ENCODE results near the gene RAB7B.

The RAB7B gene

GRCh38 chr1:205979301-205979700 is 23.9 kb downstream of the RAB7B start:
- no peak overlapping the region for H3K4me3 ChIP-seq (ENCODE audit: low read length)
- no peak for DNase-seq (ENCODE audit: low read depth, low spot score)

- no peak for DNase-seq (ENCODE audit: low read depth, low spot score)
- no peak overlapping the region for H3K4me3 ChIP-seq (ENCODE audit: low read length)
Measured at GRCh38 chr1:205978676-205979075, 24.5 kb downstream of the RAB7B start.

GRCh38 chr1:205977402-205978014 is 25.7 kb downstream of the RAB7B start:
- H3K4me3 ChIP-seq (ENCODE audit: low read length) = no peak overlapping the region
- peak; percentile 73 for DNase-seq (ENCODE audit: low read depth, low spot score)

- no peak for DNase-seq (ENCODE audit: low read depth, low spot score)
- no peak overlapping the region for H3K4me3 ChIP-seq (ENCODE audit: low read length)
Measured at GRCh38 chr1:205976708-205977401, 26.3 kb downstream of the RAB7B start.

- H3K4me3 ChIP-seq (ENCODE audit: low read length) = no peak overlapping the region
- no peak for DNase-seq (ENCODE audit: low read depth, low spot score)
Measured at GRCh38 chr1:205976036-205976435, 27.2 kb downstream of the RAB7B start.

GRCh38 chr1:205975387-205975998 is 27.7 kb downstream of the RAB7B start:
- no peak overlapping the region for H3K4me3 ChIP-seq (ENCODE audit: low read length)
- DNase-seq (ENCODE audit: low read depth, low spot score) = no peak

GRCh38 chr1:205974712-205975111 is 28.5 kb downstream of the RAB7B start:
- DNase-seq (ENCODE audit: low read depth, low spot score) = no peak
- H3K4me3 ChIP-seq (ENCODE audit: low read length) = no peak overlapping the region

- no peak for DNase-seq (ENCODE audit: low read depth, low spot score)
- no peak overlapping the region for H3K4me3 ChIP-seq (ENCODE audit: low read length)
Measured at GRCh38 chr1:205973377-205974232, 29.6 kb downstream of the RAB7B start.

- no peak for DNase-seq (ENCODE audit: low read depth, low spot score)
Measured at GRCh38 chr1:205972491-205973168, 30.6 kb downstream of the RAB7B start.

GRCh38 chr1:205972081-205972480 is 31.1 kb downstream of the RAB7B start:
- H3K4me3 ChIP-seq (ENCODE audit: low read length) = no peak overlapping the region
- DNase-seq (ENCODE audit: low read depth, low spot score) = no peak

More at GRCh38 chr1:205972491-205973168, 30.6 kb downstream of the RAB7B start:
- no peak overlapping the region for H3K4me3 ChIP-seq (ENCODE audit: low read length)

- no peak for DNase-seq (ENCODE audit: low read depth, low spot score)
- no peak overlapping the region for H3K4me3 ChIP-seq (ENCODE audit: low read length)
Measured at GRCh38 chr1:205971082-205971481, 32.1 kb downstream of the RAB7B start.

- DNase-seq (ENCODE audit: low read depth, low spot score) = no peak
Measured at GRCh38 chr1:205970486-205970885, 32.7 kb downstream of the RAB7B start.

GRCh38 chr1:205969229-205969628 is 34.0 kb downstream of the RAB7B start:
- H3K4me3 ChIP-seq (ENCODE audit: low read length) = no peak overlapping the region
- DNase-seq (ENCODE audit: low read depth, low spot score) = no peak

More at GRCh38 chr1:205970486-205970885, 32.7 kb downstream of the RAB7B start:
- H3K4me3 ChIP-seq (ENCODE audit: low read length) = no peak overlapping the region

- DNase-seq (ENCODE audit: low read depth, low spot score) = no peak
- no peak overlapping the region for H3K4me3 ChIP-seq (ENCODE audit: low read length)
Measured at GRCh38 chr1:205967554-205968335, 35.5 kb downstream of the RAB7B start.

GRCh38 chr1:205965036-205965884 is 37.9 kb downstream of the RAB7B start:
- no peak overlapping the region for H3K4me3 ChIP-seq (ENCODE audit: low read length)
- DNase-seq (ENCODE audit: low read depth, low spot score) = no peak

- DNase-seq (ENCODE audit: low read depth, low spot score) = no peak
- H3K4me3 ChIP-seq (ENCODE audit: low read length) = no peak overlapping the region
Measured at GRCh38 chr1:205963352-205964155, 39.6 kb downstream of the RAB7B start.

GRCh38 chr1:205962821-205963221 is 40.4 kb downstream of the RAB7B start:
- no peak overlapping the region for H3K4me3 ChIP-seq (ENCODE audit: low read length)
- no peak for DNase-seq (ENCODE audit: low read depth, low spot score)

Data from Jurkat, Clone E6-1 (cell line).